H1 (cell line): ENCODE measurements around the gene C2CD4A. TPM values are rescaled to one million over a fixed set of nuclear protein-coding genes. Genes with fewer than 3 reads are reported as not detected.

Experiments
- CTCF ChIA-PET: fragments of 300-600 bp; sonication (Branson Sonifier 250); formaldehyde crosslinking; loops from one replicate; lab custom pipeline; 2021; ENCODE audit not compliant: partially characterized antibody; lab: Charles Lee
- POLR2A ChIA-PET: fragments of 300-600 bp; sonication (Branson Sonifier 250); formaldehyde crosslinking; loops from one replicate; lab custom pipeline; 2021; ENCODE audit warnings: inconsistent platforms; ENCODE audit not compliant: partially characterized antibody; lab: Charles Lee
- DNase-seq, 2 experiments: peaks; one replicate each; pipeline versions ENCODE4 v3.0.0 to v3.0.0-alpha.2; 2010 to 2022; ENCODE audit warnings: low spot score in 2 of 2, low read depth in 1 of 2, mixed read lengths in 1 of 2
- FAIRE-seq: peaks from 2 replicates; lab custom pipeline; 2011; peaks lifted over from hg19 to GRCh38; lab: Jason Lieb, UNC
- H2AFZ ChIP-seq: 2 replicates; pipeline ENCODE4 v1.8.1; 2012; ENCODE audit warnings: low read length, inconsistent platforms
- H2AK5ac ChIP-seq: 2 replicates; pipeline ENCODE4 v1.6.1; 2013; ENCODE audit warnings: low read depth, low read length
- H2BK120ac ChIP-seq: replicated peaks from 2 replicates; pipeline ENCODE3; 2013; ENCODE audit warnings: low read depth, low read length, inconsistent platforms
- H2BK12ac ChIP-seq: 2 replicates; pipeline ENCODE4 v1.6.1; 2013; ENCODE audit warnings: low read depth, low read length
- H2BK15ac ChIP-seq: 2 replicates; pipeline ENCODE4 v1.6.1; 2013; ENCODE audit warnings: low read length
- H2BK20ac ChIP-seq: 2 replicates; pipeline ENCODE4 v1.6.1; 2013; ENCODE audit warnings: low read length
- H2BK5ac ChIP-seq: 2 replicates; pipeline ENCODE4 v1.6.1; 2013; ENCODE audit warnings: low read depth, low read length
- H3K14ac ChIP-seq: 2 replicates; pipeline ENCODE4 v1.6.1; 2013; ENCODE audit warnings: inconsistent platforms; ENCODE audit not compliant: insufficient read length
- H3K18ac ChIP-seq: 2 replicates; pipeline ENCODE4 v1.6.1; 2013; ENCODE audit warnings: low read length; ENCODE audit errors: extremely low read depth
- H3K23ac ChIP-seq: 2 replicates; pipeline ENCODE4 v1.6.1; 2013; ENCODE audit warnings: inconsistent platforms; ENCODE audit not compliant: insufficient read length
- H3K23me2 ChIP-seq: 2 replicates; pipeline ENCODE4 v1.6.1; 2013; ENCODE audit warnings: low read depth, low read length
- H3K27ac ChIP-seq: 2 replicates; pipeline ENCODE4 v1.6.1; 2011; ENCODE audit warnings: low read depth, low read length, inconsistent platforms
- H3K27me3 ChIP-seq, 4 experiments: replicated peaks in 1 of 4; 1 replicate in 1 of 4; 2 replicates in 3 of 4; pipeline versions ENCODE4 v1.6.1 to v1.8.1; 2011 to 2013; ENCODE audit warnings: low read length in 3 of 4, mild to moderate bottlenecking in 3 of 4, inconsistent platforms in 2 of 4, mixed read lengths in 2 of 4, moderate library complexity in 1 of 4; ENCODE audit not compliant: control insufficient read depth in 3 of 4, insufficient read depth in 3 of 4; ENCODE audit errors: extremely low read depth in 1 of 4
- H3K36me3 ChIP-seq, 4 experiments: 2 replicates each; pipeline versions ENCODE4 v1.6.1 to v1.8.1; 2011 to 2013; ENCODE audit warnings: mild to moderate bottlenecking in 4 of 4, low read length in 3 of 4, moderate library complexity in 2 of 4, control low read depth in 1 of 4, inconsistent platforms in 1 of 4; ENCODE audit not compliant: insufficient read depth in 4 of 4, control insufficient read depth in 2 of 4
- H3K4ac ChIP-seq: replicated peaks from 2 replicates; pipeline ENCODE3; 2013; ENCODE audit warnings: low read length, low read depth, mixed read lengths, inconsistent platforms; ENCODE audit not compliant: insufficient read length
- H3K4me1 ChIP-seq, 4 experiments: replicated peaks in 1 of 4; 1 replicate in 1 of 4; 2 replicates in 3 of 4; pipeline versions ENCODE4 v1.6.1 to v1.8.1; 2011 to 2013; ENCODE audit warnings: low read length in 3 of 4, inconsistent platforms in 2 of 4, mixed read lengths in 1 of 4; ENCODE audit not compliant: insufficient read depth in 4 of 4, control insufficient read depth in 3 of 4
- H3K4me2 ChIP-seq, 2 experiments: 2 replicates each; pipeline versions ENCODE4 v1.6.1 to v1.8.1; 2011 to 2013; ENCODE audit warnings: low read depth in 2 of 2, low read length in 2 of 2, control low read depth in 1 of 2, inconsistent platforms in 1 of 2, mild to moderate bottlenecking in 1 of 2; ENCODE audit not compliant: insufficient read depth in 1 of 2
- H3K4me3 ChIP-seq, 4 experiments: fragments of 200-600, 300-600 bp in 1 of 4; sonication (generic), shearing (Covaris generic), sonication (Bioruptor Twin) in 1 of 4; 2 replicates each; pipeline versions ENCODE4 v1.5.1 to v1.8.1; 2011 to 2016; ENCODE audit warnings: low read length in 4 of 4, low read depth in 3 of 4, control low read depth in 2 of 4, inconsistent platforms in 2 of 4, mild to moderate bottlenecking in 2 of 4, mixed read lengths in 1 of 4, moderate library complexity in 1 of 4; ENCODE audit not compliant: insufficient read depth in 2 of 4; ENCODE audit errors: extremely low read depth in 1 of 4
- H3K56ac ChIP-seq: replicated peaks from 2 replicates; pipeline ENCODE3; 2013; ENCODE audit warnings: low read depth, mild to moderate bottlenecking, mixed read lengths, low read length, inconsistent platforms; ENCODE audit not compliant: insufficient read length
- H3K79me1 ChIP-seq: 2 replicates; pipeline ENCODE4 v1.6.1; 2013; ENCODE audit warnings: low read depth, low read length, control low read depth
- H3K79me2 ChIP-seq, 2 experiments: 2 replicates each; pipeline versions ENCODE4 v1.6.1 to v1.8.1; 2012 to 2013; ENCODE audit warnings: low read length in 2 of 2, mild to moderate bottlenecking in 2 of 2, inconsistent platforms in 1 of 2; ENCODE audit not compliant: insufficient read depth in 2 of 2, control insufficient read depth in 1 of 2
- H3K9ac ChIP-seq, 4 experiments: replicated peaks in 1 of 4; 1 replicate in 1 of 4; 2 replicates in 3 of 4; pipeline versions ENCODE4 v1.6.1 to v1.8.1; 2011 to 2013; ENCODE audit warnings: low read depth in 3 of 4, low read length in 3 of 4, control low read depth in 2 of 4, mild to moderate bottlenecking in 2 of 4, moderate library complexity in 2 of 4, inconsistent platforms in 1 of 4; ENCODE audit errors: extremely low read depth in 1 of 4
- H3K9me3 ChIP-seq, 2 experiments: 2 replicates each; pipeline versions ENCODE4 v1.6.1 to v1.8.1; 2012 to 2013; ENCODE audit warnings: mild to moderate bottlenecking in 2 of 2, moderate library complexity in 2 of 2, control low read depth in 1 of 2, inconsistent platforms in 1 of 2, low read depth in 1 of 2, low read length in 1 of 2, mixed read lengths in 1 of 2; ENCODE audit not compliant: insufficient read depth in 2 of 2
- H4K20me1 ChIP-seq, 2 experiments: replicated peaks in 1 of 2; 2 replicates each; pipeline versions ENCODE3 to v1.8.1; 2011 to 2013; ENCODE audit warnings: inconsistent platforms in 2 of 2, low read length in 2 of 2, mild to moderate bottlenecking in 1 of 2; ENCODE audit not compliant: insufficient read depth in 2 of 2, control insufficient read depth in 1 of 2
- H4K5ac ChIP-seq: 2 replicates; pipeline ENCODE4 v1.6.1; 2013; ENCODE audit warnings: low read length, low read depth, mixed read lengths, inconsistent platforms; ENCODE audit not compliant: insufficient read length
- H4K8ac ChIP-seq: 2 replicates; pipeline ENCODE4 v1.8.0; 2013; ENCODE audit warnings: mild to moderate bottlenecking, moderate library complexity, low read length, inconsistent platforms; ENCODE audit not compliant: insufficient read depth; ENCODE audit errors: extremely low read depth
- H4K91ac ChIP-seq: replicated peaks from 2 replicates; pipeline ENCODE3; 2013; ENCODE audit warnings: low read length, mixed read lengths, inconsistent platforms; ENCODE audit not compliant: insufficient read length
- CBX8 ChIP-seq: fragments of 300-800, 300-1000 bp; sonication (generic); IDR thresholded peaks from 2 replicates; pipeline ENCODE4 v1.7.1; 2016; ENCODE audit warnings: low read depth, low read length, borderline replicate concordance
- GTF2F1 ChIP-seq: IDR thresholded peaks from 2 replicates; pipeline ENCODE4 v1.6.1; 2012; ENCODE audit warnings: low read depth, low read length, improper control_type of control experiment, borderline replicate concordance
- NRF1 ChIP-seq: IDR thresholded peaks from 2 replicates; pipeline ENCODE4 v1.6.1; 2011; ENCODE audit warnings: mild to moderate bottlenecking, low read depth, low read length, improper control_type of control experiment
- PHF8 ChIP-seq: fragments of 200-600 bp; sonication (generic); conservative IDR thresholded peaks from 2 replicates; pipeline ENCODE4 v1.7.1; 2012; ENCODE audit warnings: low read depth, mild to moderate bottlenecking, inconsistent platforms, low read length, moderate library complexity
- WGBS, 2 experiments: shearing (Covaris generic) in 1 of 2; methylation state at CpG; one replicate each; pipeline versions ENCODE4 v1.1.6 to v1.1.7; 2013 to 2015; ENCODE audit warnings: low lambda C conversion rate in 2 of 2, mixed read lengths in 2 of 2, inconsistent platforms in 1 of 2, low coverage in 1 of 2, missing lambda C conversion rate in 1 of 2; ENCODE audit not compliant: insufficient replicate concordance in 2 of 2, insufficient coverage in 1 of 2, insufficient read length in 1 of 2; ENCODE audit errors: extremely low coverage in 1 of 2, missing lambda C conversion rate in 1 of 2; 5-methylcytosine and 5-hydroxymethylcytosine counted together
- polyA plus RNA-seq, 7 experiments: library from polyadenylated mRNA; depleted of rRNA in 3 of 7; stranded (reverse) in 5 of 7; unstranded in 2 of 7; fragments of >200 nt in 5 of 7; fragments of 200-250 nt in 2 of 7; gene quantifications; 1 replicate in 5 of 7; 2 replicates in 1 of 7; 4 replicates in 1 of 7; pipeline versions ENCODE4 v1.2.1 to v1.2.3, GENCODE V29; 2011 to 2013; ENCODE audit warnings: missing spikeins in 2 of 7, mixed read lengths in 2 of 7
- total RNA-seq: library from RNA; stranded (reverse); fragmentation: NEBNext Ultra II Directional; extraction: Animal tissue kit (Norgen Biotek cat#: 25700); gene quantifications from 2 replicates; pipeline ENCODE4 v1.2.1, GENCODE V29; 2021

The C2CD4A gene
- total and polyA plus RNA-seq, 2 of the 8 experiments (the other 6 are each of a cell fraction or from before 2014, with no cell fraction given): not detected

- Histone ChIP-seq H4K8ac (no peak overlapping the region), H3K36me3 (no peaks in the 10 kb centered on the region), H3K9me3 (no peaks in the 10 kb centered on the region), H3K27me3 (no peaks in the 10 kb centered on the region), H2BK5ac (no peak overlapping the region), H4K91ac (no peak overlapping the region), H4K20me1 (no peaks in the 10 kb centered on the region), H2BK15ac (no peak overlapping the region), H3K23ac (no peak overlapping the region), H3K79me2 (no peaks in the 10 kb centered on the region), H3K56ac (no peak overlapping the region), H3K4me1 (no peaks in the 10 kb centered on the region), H3K4me2 (no peak overlapping the region), H3K79me1 (no peaks in the 10 kb centered on the region), H3K18ac (no peak overlapping the region), H2BK12ac (no peak overlapping the region), H3K4ac (no peak overlapping the region), H3K9ac (no peak overlapping the region), H3K14ac (no peak overlapping the region), H3K4me3 (no peak overlapping the region), H3K27ac (no peak overlapping the region), H2AK5ac (no peak overlapping the region), H4K5ac (no peak overlapping the region), H2BK20ac (no peak overlapping the region), H2BK120ac (no peak overlapping the region), H3K23me2 (no peaks in the 10 kb centered on the region), H2AFZ (no peak overlapping the region)
- WGBS, 2 experiments: 92% methylated on average over 7 of the region's 7 CpGs; no CpG with 5 or more reads in 1 of the 2 experiments
- POLR2A ChIA-PET: interaction anchor here (1.1 kb wide), 1 partner anchor 216 kb away, joined by 3 read pairs; no protein-coding TSS in a partner anchor
- no peak for DNase-seq
- CTCF ChIA-PET: interaction anchor here (0.9 to 1.0 kb wide), 2 partner anchors 21 to 216 kb away, joined by 3 read pairs; no protein-coding TSS in a partner anchor
- TF ChIP-seq GTF2F1 (no peak), CBX8 (no peak), PHF8 (no peak), NRF1 (no peak)
- FAIRE-seq: no peak
These were observed 24.2 kb downstream of the C2CD4A start for GRCh38 chr15:62090988-62091387.
